NCI-H2081 (cell line): Measurements from ENCODE around the gene ANAPC2.

Experiments
- DNase-seq, 2 experiments: peaks; one replicate each; lab custom pipeline; 2025; lab: John Stamatoyannopoulos, UW

ANAPC2 gene

GRCh38 chr9:137192859-137193258, 4.5 kb upstream of the ANAPC2 start:
- no peak for DNase-seq

- no peak for DNase-seq
These were observed 4.1 kb upstream of the ANAPC2 start for GRCh38 chr9:137192448-137192780.

GRCh38 chr9:137191691-137192447, 3.5 kb upstream of the ANAPC2 start:
- DNase-seq, result no peak

- no peak for DNase-seq
These were observed 2.9 kb upstream of the ANAPC2 start for GRCh38 chr9:137191245-137191644.

- no peak for DNase-seq
These were observed 2.0 kb upstream of the ANAPC2 start for GRCh38 chr9:137190315-137190856.

GRCh38 chr9:137189297-137190295, 1.2 kb upstream of the ANAPC2 start:
- no peak for DNase-seq

- no peak for DNase-seq
These were observed 272 bp downstream of the ANAPC2 start for GRCh38 chr9:137188086-137188489.

GRCh38 chr9:137187386-137187785, 974 bp downstream of the ANAPC2 start:
- no peak for DNase-seq

GRCh38 chr9:137186385-137186784, 2.0 kb downstream of the ANAPC2 start:
- DNase-seq, result peak in 1 of 2 experiments; percentile 7

- DNase-seq, result no peak
These were observed 2.4 kb downstream of the ANAPC2 start for GRCh38 chr9:137185921-137186320.

GRCh38 chr9:137184881-137185660, 3.3 kb downstream of the ANAPC2 start:
- no peak for DNase-seq

- DNase-seq, result no peak
These were observed 4.3 kb downstream of the ANAPC2 start for GRCh38 chr9:137183980-137184595.

- no peak for DNase-seq
These were observed 5.5 kb downstream of the ANAPC2 start for GRCh38 chr9:137182836-137183235.

- DNase-seq, result no peak
These were observed 6.7 kb downstream of the ANAPC2 start for GRCh38 chr9:137181680-137182079.

- DNase-seq, result no peak
These were observed 7.9 kb downstream of the ANAPC2 start for GRCh38 chr9:137180491-137180890.

- DNase-seq, result no peak
These were observed 8.6 kb downstream of the ANAPC2 start for GRCh38 chr9:137179761-137180160.

GRCh38 chr9:137178939-137179630, 9.3 kb downstream of the ANAPC2 start:
- DNase-seq, result no peak

GRCh38 chr9:137178201-137178938, 10.0 kb downstream of the ANAPC2 start:
- DNase-seq, result no peak

GRCh38 chr9:137176302-137177182, 11.8 kb downstream of the ANAPC2 start:
- DNase-seq, result peak in 1 of 2 experiments; percentile 46
